NB4 (cell line): ENCODE measurements around the gene BIN1.

ENCODE experiments used
- CTCF ChIP-seq: IDR thresholded peaks from one replicate; pipeline ENCODE4 v1.5.1; 2012; ENCODE audit warnings: low read depth, low read length
- MAX ChIP-seq: IDR thresholded peaks from 2 replicates; pipeline ENCODE4 v1.6.1; 2011; ENCODE audit warnings: low read depth, low read length
- POLR2A ChIP-seq: IDR thresholded peaks from 2 replicates; pipeline ENCODE4 v1.6.1; 2011; ENCODE audit warnings: mild to moderate bottlenecking; ENCODE audit not compliant: insufficient read length; ENCODE audit errors: extremely low read depth

GRCh38 chr2:127129937-127130336 lies 23.0 kb upstream of the BIN1 start:
- TF ChIP-seq MAX (no peak), CTCF (no peak), POLR2A (no peak)
